HEK293T (cell line): Measurements from ENCODE around the gene SPRN.

Experiments
- CTCF ChIA-PET: fragments of 350-600 bp; formaldehyde crosslinking; extraction: SDS; loops from one replicate; lab custom pipeline; 2021; ENCODE audit warnings: antibody characterized with exemption, inconsistent platforms; lab: Yijun Ruan, JAX
- POLR2A ChIA-PET: fragments of 350-600 bp; formaldehyde crosslinking; extraction: SDS; loops from one replicate; lab custom pipeline; 2020; ENCODE audit warnings: antibody characterized with exemption, inconsistent platforms; lab: Yijun Ruan, JAX
- DNase-seq: peaks from one replicate; pipeline ENCODE4 v3.0.0; 2012; ENCODE audit warnings: mixed read lengths; ENCODE audit errors: extremely low spot score
- ARNT ChIP-seq: fragments of 450-650 bp; IDR thresholded peaks from 2 replicates; pipeline ENCODE4 v1.6.1; 2017; ENCODE audit warnings: mild to moderate bottlenecking
- BHLHE40 ChIP-seq: fragments of 450-650 bp; IDR thresholded peaks from 2 replicates; pipeline ENCODE4 v1.6.1; 2016; ENCODE audit warnings: mild to moderate bottlenecking, moderate library complexity, borderline replicate concordance
- CTBP1 ChIP-seq: fragments of 450-650 bp; IDR thresholded peaks from 2 replicates; pipeline ENCODE4 v1.6.1; 2016; ENCODE audit warnings: borderline replicate concordance
- ELF4 ChIP-seq: fragments of 450-650 bp; IDR thresholded peaks from 2 replicates; pipeline ENCODE4 v1.6.1; 2017; ENCODE audit warnings: antibody characterized with exemption
- FOXA1 ChIP-seq: fragments of 450-650 bp; IDR thresholded peaks from 2 replicates; pipeline ENCODE4 v1.6.1; 2016; ENCODE audit warnings: mild to moderate bottlenecking
- FOXK2 ChIP-seq: fragments of 450-650 bp; IDR thresholded peaks from 2 replicates; pipeline ENCODE4 v1.6.1; 2016; ENCODE audit warnings: mild to moderate bottlenecking
- FOXM1 ChIP-seq: fragments of 450-650 bp; IDR thresholded peaks from 2 replicates; pipeline ENCODE4 v1.6.1; 2017; ENCODE audit warnings: mild to moderate bottlenecking, borderline replicate concordance
- HDGF ChIP-seq: fragments of 450-650 bp; IDR thresholded peaks from 2 replicates; pipeline ENCODE4 v1.6.1; 2017; ENCODE audit warnings: antibody characterized with exemption, borderline replicate concordance
- L3MBTL2 ChIP-seq: fragments of 450-650 bp; conservative IDR thresholded peaks from 2 replicates; pipeline ENCODE4 v1.6.1; 2016; ENCODE audit warnings: mild to moderate bottlenecking
- LEF1 ChIP-seq: fragments of 450-650 bp; IDR thresholded peaks from 2 replicates; pipeline ENCODE4 v1.6.1; 2017; ENCODE audit warnings: mild to moderate bottlenecking, borderline replicate concordance
- NFRKB ChIP-seq: fragments of 450-650 bp; IDR thresholded peaks from 2 replicates; pipeline ENCODE4 v1.6.1; 2016; ENCODE audit warnings: mild to moderate bottlenecking, moderate library complexity
- PKNOX1 ChIP-seq: fragments of 450-650 bp; IDR thresholded peaks from 2 replicates; pipeline ENCODE4 v1.6.1; 2016
- SP1 ChIP-seq: fragments of 450-650 bp; IDR thresholded peaks from 2 replicates; pipeline ENCODE4 v1.6.1; 2017
- SUZ12 ChIP-seq: fragments of 450-650 bp; IDR thresholded peaks from 2 replicates; pipeline ENCODE4 v1.6.1; 2016; ENCODE audit warnings: mild to moderate bottlenecking
- TARDBP ChIP-seq: fragments of 450-650 bp; IDR thresholded peaks from 2 replicates; pipeline ENCODE4 v1.6.1; 2016
- ZNF384 ChIP-seq: fragments of 450-650 bp; IDR thresholded peaks from 2 replicates; pipeline ENCODE4 v1.6.1; 2016

SPRN gene

DNA sequence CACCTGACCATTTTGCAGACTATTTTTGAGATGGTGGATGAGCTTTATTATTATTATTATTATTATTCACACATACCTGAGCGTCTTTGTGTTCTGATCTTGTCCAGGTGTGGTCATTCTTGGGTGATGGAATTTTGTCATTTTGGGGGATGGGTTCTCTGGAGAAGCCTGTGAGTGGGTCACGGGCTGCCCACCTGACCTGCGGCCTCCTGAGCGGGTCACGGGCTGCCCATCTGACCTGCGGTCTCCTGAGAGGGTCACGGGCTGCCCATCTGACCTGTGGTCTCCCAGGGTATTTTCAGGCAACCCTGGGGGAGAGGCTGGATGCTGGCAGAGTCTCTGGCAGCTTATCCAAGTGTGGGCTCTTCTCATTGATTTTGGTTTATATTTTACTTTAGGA is 36.6 kb upstream of the SPRN start:
- no peak for TF ChIP-seq SUZ12
- no peak for TF ChIP-seq SP1
- TF ChIP-seq BHLHE40 = no peak
- no peak for TF ChIP-seq CTBP1
- DNase-seq = no peak
- ChIA-PET CTCF (no interaction called here), POLR2A (no interaction called here)

- POLR2A ChIA-PET = no interaction called here
- CTCF ChIA-PET = no interaction called here
- TF ChIP-seq HDGF (no peak), ARNT (no peak), ELF4 (no peak), BHLHE40 (no peak), TARDBP (no peak), L3MBTL2 (no peak), ZNF384 (no peak)
- DNase-seq = no peak
These were observed 35.9 kb upstream of the SPRN start for GRCh38 chr10:133460208-133460769.

- no peak for TF ChIP-seq PKNOX1
- TF ChIP-seq SUZ12 = no peak
- no peak for TF ChIP-seq TARDBP
- TF ChIP-seq SP1 = no peak
- TF ChIP-seq ELF4 = no peak
- no peak for TF ChIP-seq FOXK2
- no peak for TF ChIP-seq FOXA1
- TF ChIP-seq BHLHE40 = no peak
- no peak for TF ChIP-seq LEF1
- TF ChIP-seq ZNF384 = no peak
- no peak for DNase-seq
- POLR2A ChIA-PET = no interaction called here
- CTCF ChIA-PET = no interaction called here
These were observed 35.2 kb upstream of the SPRN start for GRCh38 chr10:133459454-133460207.

- POLR2A ChIA-PET = no interaction called here
- CTCF ChIA-PET = no interaction called here
- no peak for TF ChIP-seq FOXM1
- no peak for TF ChIP-seq L3MBTL2
- no peak for TF ChIP-seq FOXA1
- TF ChIP-seq SUZ12 = no peak
- TF ChIP-seq FOXK2 = no peak
- no peak for TF ChIP-seq TARDBP
- TF ChIP-seq BHLHE40 = no peak
- TF ChIP-seq HDGF = no peak
- no peak for DNase-seq
These were observed 34.5 kb upstream of the SPRN start for GRCh38 chr10:133458710-133459453.

DNA sequence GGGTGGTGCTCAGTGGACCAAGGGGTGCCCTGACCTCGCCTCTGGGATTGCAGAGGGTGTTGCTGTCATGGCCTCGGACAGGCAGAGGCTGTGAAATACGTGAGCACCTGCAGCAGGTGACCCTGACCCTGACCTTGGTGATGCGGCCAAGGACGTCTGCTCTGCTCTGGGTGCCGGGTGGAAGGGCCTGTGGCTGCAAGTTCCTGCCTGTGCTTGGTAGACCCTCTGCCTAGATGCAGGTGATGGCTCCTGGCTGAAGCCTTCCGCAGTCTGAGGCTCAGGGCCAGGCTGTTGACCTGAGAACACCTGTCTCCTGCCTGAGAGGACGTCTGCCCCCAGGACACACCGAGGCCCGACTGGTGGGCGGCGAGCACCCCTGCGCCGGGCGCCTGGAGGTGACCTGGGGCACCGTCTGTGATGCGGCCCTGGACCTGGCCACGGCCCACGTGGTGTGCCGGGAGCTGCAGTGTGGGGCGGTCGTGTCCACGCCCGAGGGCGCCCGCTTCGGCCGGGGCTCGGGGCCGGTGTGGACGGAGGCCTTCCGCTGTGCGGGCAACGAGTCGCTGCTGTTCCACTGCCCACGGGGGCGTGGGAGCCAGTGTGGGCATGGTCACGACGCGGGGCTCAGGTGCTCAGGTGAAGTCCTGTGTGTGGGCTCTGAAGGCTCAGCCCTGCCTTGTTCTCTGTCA is 33.7 kb upstream of the SPRN start:
- CTCF ChIA-PET = no interaction called here
- DNase-seq = no peak
- no peak for TF ChIP-seq CTBP1
- POLR2A ChIA-PET = no interaction called here

GRCh38 chr10:133457100-133457841 is 32.8 kb upstream of the SPRN start:
- POLR2A ChIA-PET = no interaction called here
- CTCF ChIA-PET = no interaction called here
- TF ChIP-seq ZNF384 (no peak), SUZ12 (no peak), PKNOX1 (no peak), FOXM1 (no peak), FOXA1 (no peak), ELF4 (no peak), NFRKB (no peak), L3MBTL2 (no peak), TARDBP (no peak), HDGF (no peak)
- no peak for DNase-seq
